ENCODE measurements around the gene USP54. TPM values are rescaled to one million over a fixed set of nuclear protein-coding genes. Genes with fewer than 3 reads are reported as not detected.

The USP54 gene
- total RNA-seq, 2 experiments from 2014 or later: 15.2 to 16.4 TPM

- H3K9me3 ChIP-seq (ENCODE audit: low read length): no peaks in the 10 kb centered on the region
- H3K4me1 ChIP-seq (ENCODE audit: insufficient read depth, low read length, poor library complexity, severe bottlenecking): no peaks in the 10 kb centered on the region
- H3K27ac ChIP-seq (ENCODE audit: low read depth, low read length, poor library complexity, severe bottlenecking): no peak overlapping the region
- no peak overlapping the region for H2AFZ ChIP-seq (ENCODE audit: low read length)
- no peak overlapping the region for H3K4me3 ChIP-seq (ENCODE audit: low read depth, low read length, poor library complexity, severe bottlenecking)
- BruUV-seq (replicated peaks): no TSS peak
- H3K9me2 ChIP-seq (ENCODE audit: insufficient read depth, low read length): no peaks in the 10 kb centered on the region
- H4K20me1 ChIP-seq (ENCODE audit: insufficient read depth, low read length): no peaks in the 10 kb centered on the region
- no peaks in the 10 kb centered on the region for H3K36me3 ChIP-seq (ENCODE audit: insufficient read depth, low read length)
- CTCF ChIA-PET (ENCODE audit: unreplicated experiment): no interaction called here
- TF ChIP-seq EZH2phosphoT487 (IDR thresholded peaks at IDR 0.05; ENCODE audit: borderline replicate concordance, low read depth, low read length) (no peak), CTCF (conservative IDR thresholded peaks at IDR 0.05; ENCODE audit: low read length) (no peak)
- no peak overlapping the region for H3K4me2 ChIP-seq (ENCODE audit: low read length)
- H3K79me2 ChIP-seq (ENCODE audit: insufficient read depth, low read depth, low read length): no peaks in the 10 kb centered on the region
- intact Hi-C loops (cut with micrococcal nuclease; ENCODE audit: unreplicated experiment): no loop called here
- DNase-seq (ENCODE audit: low spot score): no peak
- POLR2A ChIA-PET: interaction anchor here (0.6 to 0.8 kb wide), 3 partner anchors 13 to 356 kb away, joined by 3 read pairs; no protein-coding TSS in a partner anchor
Measured at GRCh38 chr10:73609116-73609515, 18.0 kb upstream of the USP54 start.

- Histone ChIP-seq H3K4me1 (ENCODE audit: insufficient read depth, low read length, poor library complexity, severe bottlenecking) (no peaks in the 10 kb centered on the region), H3K9me3 (ENCODE audit: low read length) (no peaks in the 10 kb centered on the region), H3K4me2 (ENCODE audit: low read length) (no peak overlapping the region), H2AFZ (ENCODE audit: low read length) (no peak overlapping the region), H3K36me3 (ENCODE audit: insufficient read depth, low read length) (no peaks in the 10 kb centered on the region), H3K9me2 (ENCODE audit: insufficient read depth, low read length) (no peaks in the 10 kb centered on the region), H4K20me1 (ENCODE audit: insufficient read depth, low read length) (no peaks in the 10 kb centered on the region), H3K27ac (ENCODE audit: low read depth, low read length, poor library complexity, severe bottlenecking) (no peak overlapping the region), H3K79me2 (ENCODE audit: insufficient read depth, low read depth, low read length) (no peaks in the 10 kb centered on the region), H3K4me3 (ENCODE audit: low read depth, low read length, poor library complexity, severe bottlenecking) (no peak overlapping the region)
- TF ChIP-seq CTCF (conservative IDR thresholded peaks at IDR 0.05; ENCODE audit: low read length): no peak
- no peak for TF ChIP-seq EZH2phosphoT487 (IDR thresholded peaks at IDR 0.05; ENCODE audit: borderline replicate concordance, low read depth, low read length)
- POLR2A ChIA-PET: interaction anchor here (0.7 to 1.5 kb wide), 5 partner anchors 10 to 25 kb away, joined by 3 to 5 read pairs (median 4); no protein-coding TSS in a partner anchor
- CTCF ChIA-PET (ENCODE audit: unreplicated experiment): interaction anchor here (0.6 kb wide), 1 partner anchor 22 kb away, joined by 3 read pairs; no protein-coding TSS in a partner anchor
- DNase-seq (ENCODE audit: low spot score): no peak
- intact Hi-C loops (cut with micrococcal nuclease; ENCODE audit: unreplicated experiment): no loop called here
- BruUV-seq (replicated peaks): no TSS peak
Measured at GRCh38 chr10:73601486-73601921, 10.4 kb upstream of the USP54 start.

- Histone ChIP-seq H3K9me3 (ENCODE audit: low read length) (no peaks in the 10 kb centered on the region), H3K79me2 (ENCODE audit: insufficient read depth, low read depth, low read length) (no peaks in the 10 kb centered on the region), H3K36me3 (ENCODE audit: insufficient read depth, low read length) (no peaks in the 10 kb centered on the region), H2AFZ (ENCODE audit: low read length) (no peak overlapping the region), H3K4me1 (ENCODE audit: insufficient read depth, low read length, poor library complexity, severe bottlenecking) (peaks cover 3% of the 10 kb centered on the region), H3K9me2 (ENCODE audit: insufficient read depth, low read length) (no peaks in the 10 kb centered on the region), H3K4me3 (ENCODE audit: low read depth, low read length, poor library complexity, severe bottlenecking) (no peak overlapping the region), H4K20me1 (ENCODE audit: insufficient read depth, low read length) (no peaks in the 10 kb centered on the region), H3K4me2 (ENCODE audit: low read length) (no peak overlapping the region), H3K27ac (ENCODE audit: low read depth, low read length, poor library complexity, severe bottlenecking) (no peak overlapping the region)
- no peak for DNase-seq (ENCODE audit: low spot score)
- BruUV-seq (replicated peaks): no TSS peak
- ChIA-PET CTCF (ENCODE audit: unreplicated experiment) (no interaction called here), POLR2A (no interaction called here)
- TF ChIP-seq CTCF (conservative IDR thresholded peaks at IDR 0.05; ENCODE audit: low read length): no peak
- no peak for TF ChIP-seq EZH2phosphoT487 (IDR thresholded peaks at IDR 0.05; ENCODE audit: borderline replicate concordance, low read depth, low read length)
- intact Hi-C loops (cut with micrococcal nuclease; ENCODE audit: unreplicated experiment): no loop called here
Measured at GRCh38 chr10:73597346-73597745, 6.2 kb upstream of the USP54 start.
